ENCODE results near the gene CAMSAP2. TPM values are rescaled to one million over a fixed set of nuclear protein-coding genes. Genes with fewer than 3 reads are reported as not detected.

Gene CAMSAP2
- total and polyA plus RNA-seq, 2 of the 8 experiments (the other 6 are each of a cell fraction or from before 2014, with no cell fraction given): 4.2 to 27.6 TPM

DNA sequence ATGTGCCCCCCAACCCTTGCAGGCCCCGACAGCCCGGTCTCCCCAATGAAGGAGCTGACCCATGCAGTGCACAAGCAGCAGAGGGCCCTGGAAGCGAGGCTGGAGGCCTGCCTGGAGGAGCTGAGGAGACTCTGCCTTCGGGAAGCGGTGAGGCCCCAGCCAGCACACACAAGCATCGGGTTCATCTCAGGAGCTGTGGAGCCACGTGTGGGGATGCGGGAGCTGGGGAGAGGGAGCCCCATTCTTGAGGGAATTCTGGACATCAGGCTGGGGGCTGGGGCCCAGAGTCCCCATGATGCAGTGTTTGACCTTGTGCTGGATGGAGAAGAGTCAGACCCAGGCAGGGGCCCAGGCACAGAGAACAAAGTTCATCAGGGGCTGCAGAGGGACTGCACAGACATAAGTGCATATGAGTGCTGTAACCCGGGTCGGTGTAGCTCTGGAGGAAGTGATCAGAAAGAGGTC, 160.8 kb downstream of the CAMSAP2 start:
- no peak overlapping the region for H2BK120ac ChIP-seq (replicated peaks; ENCODE audit: low read depth, low read length)
- no peak overlapping the region for H3K9ac ChIP-seq (replicated peaks in 1 of 4; ENCODE audit: extremely low read depth in 1 of 4, low read depth in 3 of 4, low read length in 3 of 4)
- H3K4ac ChIP-seq (replicated peaks; ENCODE audit: insufficient read length, low read depth, low read length): no peak overlapping the region
- H2BK5ac ChIP-seq (ENCODE audit: low read depth, low read length): no peak overlapping the region; the same call in 1 of the 2 replicates
- H3K23me2 ChIP-seq (ENCODE audit: low read depth, low read length): no peaks in the 10 kb centered on the region
- ChIA-PET CTCF (ENCODE audit: partially characterized antibody) (interaction anchor here (1.0 to 3.0 kb wide), 4 partner anchors 17 to 72 kb away, joined by 3 to 17 read pairs (median 4); no protein-coding TSS in a partner anchor), POLR2A (ENCODE audit: partially characterized antibody) (interaction anchor here (1.0 to 15.2 kb wide), 4 partner anchors 6 to 13 kb away, joined by 5 to 208 read pairs (median 9); partner anchors contain the start of gene INAVA)
- H3K9me3 ChIP-seq (ENCODE audit: insufficient read depth in 2 of 2, low read depth in 1 of 2, low read length in 1 of 2): no peaks in the 10 kb centered on the region
- WGBS, 2 experiments (ENCODE audit: extremely low coverage in 1 of 2, insufficient coverage in 1 of 2, insufficient read length in 1 of 2, insufficient replicate concordance in 2 of 2, low coverage in 1 of 2, low lambda C conversion rate in 2 of 2, missing lambda C conversion rate in 1 of 2): 92% methylated on average over 10 of the region's 10 CpGs; no CpG with 5 or more reads in 1 of the 2 experiments
- peaks cover 11 to 51% (median 34%) of the 10 kb centered on the region in 4 experiments; a peak in 7 of 8 replicates for H3K36me3 ChIP-seq (ENCODE audit: control insufficient read depth in 2 of 4, insufficient read depth in 4 of 4, low read length in 3 of 4)
- no peak overlapping the region for H2BK20ac ChIP-seq (ENCODE audit: low read length)
- no peak overlapping the region for H2AFZ ChIP-seq (ENCODE audit: low read length)
- H3K4me1 ChIP-seq (replicated peaks in 1 of 4; ENCODE audit: control insufficient read depth in 3 of 4, insufficient read depth in 4 of 4, low read length in 3 of 4): peaks cover 3 to 22% (median 16%) of the 10 kb centered on the region in 4 experiments
- H3K4me3 ChIP-seq (ENCODE audit: extremely low read depth in 1 of 4, insufficient read depth in 2 of 4, low read depth in 3 of 4, low read length in 4 of 4): no peak overlapping the region
- no peak overlapping the region for H3K18ac ChIP-seq (ENCODE audit: extremely low read depth, low read length)
- no peaks in the 10 kb centered on the region for H3K27me3 ChIP-seq (replicated peaks in 1 of 4; ENCODE audit: control insufficient read depth in 3 of 4, extremely low read depth in 1 of 4, insufficient read depth in 3 of 4, low read length in 3 of 4)
- DNase-seq (ENCODE audit: low read depth in 1 of 2, low spot score in 2 of 2) (no peak), FAIRE-seq (no peak)
- no peak overlapping the region for H3K27ac ChIP-seq (ENCODE audit: low read depth, low read length)
- H4K5ac ChIP-seq (ENCODE audit: insufficient read length, low read depth, low read length): no peak overlapping the region
- no peak overlapping the region for H3K4me2 ChIP-seq (ENCODE audit: insufficient read depth in 1 of 2, low read depth in 2 of 2, low read length in 2 of 2)
- H4K20me1 ChIP-seq (replicated peaks in 1 of 2; ENCODE audit: control insufficient read depth in 1 of 2, insufficient read depth in 2 of 2, low read length in 2 of 2): peaks cover 9 to 18% of the 10 kb centered on the region in 2 experiments
- peaks cover 3 to 34% of the 10 kb centered on the region in 2 experiments for H3K79me2 ChIP-seq (ENCODE audit: control insufficient read depth in 1 of 2, insufficient read depth in 2 of 2, low read length in 2 of 2)
- TF ChIP-seq TCF12 (IDR thresholded peaks at IDR 0.05; ENCODE audit: low read depth, low read length): no peak
- TF ChIP-seq POU5F1 (IDR thresholded peaks at IDR 0.05; ENCODE audit: low read depth, low read length): no peak
- no peak for TF ChIP-seq KDM1A (IDR thresholded peaks at IDR 0.05; ENCODE audit: borderline replicate concordance, low read length)
- TF ChIP-seq RFX5 (IDR thresholded peaks at IDR 0.05; ENCODE audit: borderline replicate concordance, low read depth, low read length): no peak
- no peak overlapping the region for H3K23ac ChIP-seq (ENCODE audit: insufficient read length)
- no peak overlapping the region for H3K56ac ChIP-seq (replicated peaks; ENCODE audit: insufficient read length, low read depth, low read length)
- H4K8ac ChIP-seq (ENCODE audit: extremely low read depth, insufficient read depth, low read length): no peak overlapping the region
- H2BK12ac ChIP-seq (ENCODE audit: low read depth, low read length): no peak overlapping the region
- H2BK15ac ChIP-seq (ENCODE audit: low read length): no peak overlapping the region
- no peak overlapping the region for H3K14ac ChIP-seq (ENCODE audit: insufficient read length)
- H3K79me1 ChIP-seq (ENCODE audit: low read depth, low read length): peaks cover 18% of the 10 kb centered on the region
- no peak overlapping the region for H2AK5ac ChIP-seq (ENCODE audit: low read depth, low read length)
- no peak overlapping the region for H4K91ac ChIP-seq (replicated peaks; ENCODE audit: insufficient read length, low read length)
